Neuronal stem cell (in vitro differentiated cells): ENCODE data around the gene COA5.

Source experiments
- DNase-seq: peaks from one replicate; pipeline ENCODE4 v3.0.0-alpha.2; 2013; ENCODE audit warnings: low spot score
- H2AFZ ChIP-seq: one replicate; pipeline ENCODE4 v1.6.1; 2013; ENCODE audit warnings: mild to moderate bottlenecking, low read length, inconsistent platforms
- H2AK5ac ChIP-seq: 2 replicates; pipeline ENCODE4 v1.6.1; 2013; ENCODE audit warnings: low read depth, mild to moderate bottlenecking, inconsistent platforms, low read length, moderate library complexity, mixed read lengths
- H2BK120ac ChIP-seq: 2 replicates; pipeline ENCODE4 v1.6.1; 2013; ENCODE audit warnings: low read depth, mild to moderate bottlenecking, inconsistent platforms, low read length, moderate library complexity, mixed read lengths
- H2BK12ac ChIP-seq: one replicate; pipeline ENCODE4 v1.6.1; 2013; ENCODE audit warnings: low read length, inconsistent platforms
- H2BK15ac ChIP-seq: 2 replicates; pipeline ENCODE4 v1.6.1; 2013; ENCODE audit warnings: mild to moderate bottlenecking, low read length, inconsistent platforms, mixed read lengths
- H2BK5ac ChIP-seq: one replicate; pipeline ENCODE4 v1.6.1; 2013; ENCODE audit warnings: inconsistent platforms, mild to moderate bottlenecking, low read length, moderate library complexity
- H3K14ac ChIP-seq: one replicate; pipeline ENCODE4 v1.6.1; 2013; ENCODE audit warnings: low read length, inconsistent platforms
- H3K18ac ChIP-seq: 2 replicates; pipeline ENCODE4 v1.6.1; 2013; ENCODE audit warnings: low read length, inconsistent platforms
- H3K23ac ChIP-seq: 2 replicates; pipeline ENCODE4 v1.6.1; 2013; ENCODE audit warnings: low read depth, mild to moderate bottlenecking, mixed read lengths, low read length, inconsistent platforms; ENCODE audit not compliant: poor library complexity
- H3K27ac ChIP-seq: replicated peaks from 3 replicates; pipeline ENCODE4 v1.5.1; 2013; ENCODE audit warnings: low read length, inconsistent platforms
- H3K27me3 ChIP-seq, 3 experiments: 2 replicates each; pipeline ENCODE4 v1.6.1; 2013; ENCODE audit warnings: low read length in 3 of 3, mild to moderate bottlenecking in 2 of 3, inconsistent platforms in 1 of 3, low read depth in 1 of 3, mixed read lengths in 1 of 3, moderate library complexity in 1 of 3; ENCODE audit not compliant: control insufficient read depth in 3 of 3, insufficient read depth in 3 of 3
- H3K36me3 ChIP-seq, 2 donors: replicated peaks in 1 of 2; 2 replicates each; pipeline ENCODE4 v1.6.1; 2013; ENCODE audit warnings: low read length in 2 of 2; ENCODE audit not compliant: control insufficient read depth in 2 of 2, insufficient read depth in 2 of 2
- H3K4ac ChIP-seq: 2 replicates; pipeline ENCODE4 v1.6.1; 2013; ENCODE audit warnings: inconsistent platforms, mild to moderate bottlenecking, low read length, moderate library complexity
- H3K4me1 ChIP-seq, 2 donors: 1 replicate in 1 of 2; 2 replicates in 1 of 2; pipeline ENCODE4 v1.6.1; 2013; ENCODE audit warnings: low read length in 2 of 2, low read depth in 1 of 2; ENCODE audit not compliant: control insufficient read depth in 2 of 2, insufficient read depth in 1 of 2
- H3K4me2 ChIP-seq: one replicate; pipeline ENCODE4 v1.6.1; 2013; ENCODE audit warnings: mild to moderate bottlenecking, low read length, inconsistent platforms; ENCODE audit not compliant: insufficient read depth, poor library complexity, severe bottlenecking
- H3K4me3 ChIP-seq, 2 donors: 2 replicates each; pipeline ENCODE4 v1.5.1; 2013; ENCODE audit warnings: low read length in 2 of 2, mild to moderate bottlenecking in 2 of 2, inconsistent platforms in 1 of 2, moderate library complexity in 1 of 2
- H3K79me1 ChIP-seq: one replicate; pipeline ENCODE4 v1.6.1; 2013; ENCODE audit warnings: low read depth, mild to moderate bottlenecking, inconsistent platforms, low read length, moderate library complexity
- H3K9ac ChIP-seq: one replicate; pipeline ENCODE4 v1.6.1; 2013; ENCODE audit warnings: mild to moderate bottlenecking, low read depth, low read length, inconsistent platforms; ENCODE audit not compliant: poor library complexity
- H3K9me3 ChIP-seq, 2 donors: replicated peaks in 1 of 2; 2 replicates each; pipeline versions ENCODE3 to v1.6.1; 2013; ENCODE audit warnings: low read length in 2 of 2, mild to moderate bottlenecking in 2 of 2, inconsistent platforms in 1 of 2, low read depth in 1 of 2, mixed read lengths in 1 of 2, moderate library complexity in 1 of 2; ENCODE audit not compliant: control insufficient read depth in 2 of 2, insufficient read depth in 1 of 2
- H4K8ac ChIP-seq: one replicate; pipeline ENCODE4 v1.6.1; 2013; ENCODE audit warnings: low read depth, mild to moderate bottlenecking, inconsistent platforms, low read length, moderate library complexity
- H4K91ac ChIP-seq: one replicate; pipeline ENCODE4 v1.6.1; 2013; ENCODE audit warnings: low read length, low read depth, mild to moderate bottlenecking, inconsistent platforms; ENCODE audit not compliant: poor library complexity
- WGBS, 2 donors: extraction: QIAGEN DNeasy Blood & Tissue Kit; methylation state at CpG; one replicate each; pipeline ENCODE4 v1.1.7; 2013; ENCODE audit warnings: missing lambda C conversion rate in 2 of 2, mixed read lengths in 1 of 2; ENCODE audit not compliant: insufficient read length in 2 of 2, insufficient replicate concordance in 1 of 2; ENCODE audit errors: extremely low coverage in 2 of 2; 5-methylcytosine and 5-hydroxymethylcytosine counted together

Gene COA5

DNA sequence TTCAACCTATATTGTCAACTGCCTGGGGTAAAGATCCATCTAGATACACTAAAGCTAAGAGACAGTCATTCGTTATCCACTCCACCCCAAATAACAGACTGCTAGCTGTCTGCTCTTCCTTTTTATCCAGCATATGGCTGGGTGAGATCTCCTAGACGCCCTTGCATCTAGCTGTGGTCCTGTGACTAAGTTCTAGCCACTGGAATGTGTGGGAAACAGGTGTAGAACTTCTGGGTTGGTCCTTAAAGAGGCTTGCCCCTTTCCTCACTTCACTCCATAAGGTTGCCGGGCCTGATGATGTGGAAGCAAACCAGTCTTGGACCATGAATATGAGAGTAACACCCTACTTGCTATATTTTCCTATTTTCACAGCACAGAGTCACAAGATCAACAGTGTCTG lies 3.2 kb downstream of the COA5 start:
- H3K4me2 ChIP-seq: no peak overlapping the region
- H3K4me3 ChIP-seq: no peak overlapping the region
- no peak overlapping the region for H2AFZ ChIP-seq
- H3K18ac ChIP-seq: no peak overlapping the region
- H3K14ac ChIP-seq: no peak overlapping the region
- no peak overlapping the region for H2BK5ac ChIP-seq
- H3K23ac ChIP-seq: no peak overlapping the region
- H3K36me3 ChIP-seq: peaks cover 2 to 57% of the 10 kb centered on the region in 2 donors
- H3K9ac ChIP-seq: no peak overlapping the region
- no peak overlapping the region for H3K4ac ChIP-seq
- H3K27ac ChIP-seq: no peak overlapping the region
- H2BK120ac ChIP-seq: no peak overlapping the region
- no peak overlapping the region for H4K91ac ChIP-seq
- H2BK12ac ChIP-seq: no peak overlapping the region
- no peak overlapping the region for H4K8ac ChIP-seq
- H2BK15ac ChIP-seq: no peak overlapping the region
- H3K4me1 ChIP-seq: peaks cover 11 to 15% of the 10 kb centered on the region in 2 donors
- DNase-seq: no peak
- no peak overlapping the region for H2AK5ac ChIP-seq
- no CpG with 5 or more reads among the region's 3 CpGs for WGBS, 2 donors
- H3K9me3 ChIP-seq: no peaks in the 10 kb centered on the region
- no peaks in the 10 kb centered on the region for H3K27me3 ChIP-seq
- H3K79me1 ChIP-seq: peaks cover 2% of the 10 kb centered on the region

- H3K4me3 ChIP-seq: no peak overlapping the region
- H2BK120ac ChIP-seq: no peak overlapping the region
- H3K4me1 ChIP-seq: peaks cover 8 to 10% of the 10 kb centered on the region in 2 donors
- no peak overlapping the region for H3K9ac ChIP-seq
- H2AK5ac ChIP-seq: no peak overlapping the region
- H3K36me3 ChIP-seq: peaks cover 4 to 58% of the 10 kb centered on the region in 2 donors
- H4K91ac ChIP-seq: no peak overlapping the region
- no peak overlapping the region for H3K23ac ChIP-seq
- no peak overlapping the region for H3K18ac ChIP-seq
- no peak overlapping the region for H2BK15ac ChIP-seq
- H3K27me3 ChIP-seq: no peaks in the 10 kb centered on the region
- H3K4ac ChIP-seq: no peak overlapping the region
- H3K9me3 ChIP-seq: no peaks in the 10 kb centered on the region
- no peak overlapping the region for H2BK5ac ChIP-seq
- no peak overlapping the region for H3K4me2 ChIP-seq
- no peak overlapping the region for H3K14ac ChIP-seq
- H4K8ac ChIP-seq: no peak overlapping the region
- no peak overlapping the region for H2BK12ac ChIP-seq
- DNase-seq: no peak
- H2AFZ ChIP-seq: no peak overlapping the region
- peaks cover 2% of the 10 kb centered on the region for H3K79me1 ChIP-seq
- H3K27ac ChIP-seq: no peak overlapping the region
- WGBS, 2 donors: no CpG with 5 or more reads among the region's 2 CpGs
Observed at GRCh38 chr2:98604547-98604946, 3.8 kb downstream of the COA5 start.

- no peak overlapping the region for H2AK5ac ChIP-seq
- no peak overlapping the region for H2BK120ac ChIP-seq
- no peak overlapping the region for H3K23ac ChIP-seq
- DNase-seq: no peak
- no peak overlapping the region for H2AFZ ChIP-seq
- no peak overlapping the region for H3K4me2 ChIP-seq
- H3K4me1 ChIP-seq: peaks cover 0 to 1% of the 10 kb centered on the region in 2 donors
- H3K9me3 ChIP-seq: no peaks in the 10 kb centered on the region
- no CpG with 5 or more reads among the region's 3 CpGs for WGBS, 2 donors
- H3K79me1 ChIP-seq: peaks cover 2% of the 10 kb centered on the region
- no peak overlapping the region for H3K27ac ChIP-seq
- no peak overlapping the region for H3K4ac ChIP-seq
- H2BK15ac ChIP-seq: no peak overlapping the region
- H4K91ac ChIP-seq: no peak overlapping the region
- peaks cover 6 to 87% of the 10 kb centered on the region in 2 donors for H3K36me3 ChIP-seq
- no peak overlapping the region for H2BK5ac ChIP-seq
- H3K4me3 ChIP-seq: no peak overlapping the region
- H3K9ac ChIP-seq: no peak overlapping the region
- no peak overlapping the region for H4K8ac ChIP-seq
- no peak overlapping the region for H2BK12ac ChIP-seq
- no peaks in the 10 kb centered on the region for H3K27me3 ChIP-seq
- no peak overlapping the region for H3K14ac ChIP-seq
- no peak overlapping the region for H3K18ac ChIP-seq
Observed at GRCh38 chr2:98601532-98602132, 6.7 kb downstream of the COA5 start.

DNA sequence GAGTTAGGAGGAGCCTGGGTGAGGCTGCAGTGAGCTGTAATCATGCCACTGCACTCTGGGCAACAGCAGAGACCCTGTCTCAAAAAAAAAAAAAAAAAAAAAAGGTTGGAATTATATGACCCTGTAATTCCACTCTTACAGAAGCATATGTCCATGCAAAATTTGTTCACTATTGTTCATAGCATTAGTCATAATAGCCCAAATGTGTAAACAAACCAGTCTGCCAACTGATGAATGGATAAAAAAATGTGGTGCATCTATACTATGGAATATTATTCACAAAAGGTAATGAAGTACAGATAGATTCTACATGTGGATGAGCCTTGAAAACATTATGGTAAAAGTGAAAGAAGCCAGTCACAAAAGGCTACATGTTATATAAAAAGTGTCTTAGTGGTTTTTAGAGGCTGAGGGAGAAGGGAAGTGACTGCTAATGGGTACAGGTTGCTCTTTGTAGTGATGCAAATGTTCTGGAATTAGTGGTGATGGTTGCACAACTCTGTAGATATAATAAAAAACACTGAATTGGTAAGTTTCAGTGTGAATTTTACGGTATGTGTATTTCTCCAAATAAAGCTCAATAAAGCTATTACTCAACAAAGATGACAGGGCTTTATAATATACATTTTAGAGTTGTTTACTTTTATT lies 9.4 kb downstream of the COA5 start:
- no peak for DNase-seq
- Histone ChIP-seq H2BK5ac (no peak overlapping the region), H3K14ac (no peak overlapping the region), H3K36me3 (peaks cover 6 to 77% of the 10 kb centered on the region in 2 donors), H3K4me2 (no peak overlapping the region), H3K18ac (no peak overlapping the region), H3K23ac (no peak overlapping the region), H3K4me1 (no peaks in the 10 kb centered on the region), H3K27me3 (no peaks in the 10 kb centered on the region), H3K4ac (no peak overlapping the region), H2BK12ac (no peak overlapping the region), H3K9me3 (peaks cover 0 to 4% of the 10 kb centered on the region in 2 donors), H2AFZ (no peak overlapping the region), H3K79me1 (no peaks in the 10 kb centered on the region), H4K8ac (no peak overlapping the region), H2BK15ac (no peak overlapping the region), H3K9ac (no peak overlapping the region), H2AK5ac (no peak overlapping the region), H2BK120ac (no peak overlapping the region), H4K91ac (no peak overlapping the region), H3K4me3 (no peak overlapping the region), H3K27ac (no peak overlapping the region)
- no CpG with 5 or more reads among the region's 1 CpG for WGBS, 2 donors
